HG03565 (cell line): ENCODE measurements around the gene ADTRP.

ENCODE experiments used
- ATAC-seq: cut with Tn5 transposase; IDR thresholded peaks from one replicate; pipeline ENCODE4 v1.9.1; 2021; ENCODE audit warnings: mild to moderate bottlenecking, moderate library complexity; ENCODE audit not compliant: unreplicated experiment

ADTRP gene, protein sequence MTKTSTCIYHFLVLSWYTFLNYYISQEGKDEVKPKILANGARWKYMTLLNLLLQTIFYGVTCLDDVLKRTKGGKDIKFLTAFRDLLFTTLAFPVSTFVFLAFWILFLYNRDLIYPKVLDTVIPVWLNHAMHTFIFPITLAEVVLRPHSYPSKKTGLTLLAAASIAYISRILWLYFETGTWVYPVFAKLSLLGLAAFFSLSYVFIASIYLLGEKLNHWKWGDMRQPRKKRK

DNA sequence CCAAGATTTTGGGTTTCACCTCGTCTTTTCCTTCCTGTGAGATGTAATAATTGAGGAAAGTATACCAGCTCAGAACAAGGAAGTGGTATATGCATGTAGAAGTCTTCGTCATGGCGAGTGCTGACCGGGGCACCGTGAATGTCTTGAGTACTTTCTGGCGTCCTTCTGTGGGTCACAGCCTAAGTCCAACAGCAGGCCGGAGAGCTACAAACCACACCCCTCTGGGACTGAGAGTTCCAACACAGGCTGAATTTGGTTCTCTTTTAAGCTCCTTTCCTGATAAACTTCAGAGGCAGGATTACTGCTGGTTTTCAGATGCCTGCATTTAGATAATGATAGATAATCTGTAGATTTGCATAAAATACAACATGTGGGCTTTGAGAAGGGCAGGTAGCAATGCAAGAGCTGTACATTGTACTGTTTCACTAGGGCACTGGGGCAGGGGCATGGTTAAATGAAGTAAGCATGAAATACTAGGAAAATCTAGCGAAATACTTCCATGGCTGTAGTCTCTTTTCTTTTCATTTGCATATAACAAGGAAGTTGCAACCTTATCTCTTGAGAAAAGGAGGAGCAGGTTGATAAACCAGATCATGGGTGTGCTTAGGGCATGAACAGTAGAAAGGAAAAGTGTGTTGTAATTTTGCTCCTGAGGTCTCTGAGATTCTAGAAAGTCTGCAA lies at the start of gene ADTRP:
Gene ADTRP, minus strand, starts transcription at position 156 of the 681 bp plus-strand sequence. Its CDS starts 44 bp downstream, at position 112.
- no peak for ATAC-seq

DNA sequence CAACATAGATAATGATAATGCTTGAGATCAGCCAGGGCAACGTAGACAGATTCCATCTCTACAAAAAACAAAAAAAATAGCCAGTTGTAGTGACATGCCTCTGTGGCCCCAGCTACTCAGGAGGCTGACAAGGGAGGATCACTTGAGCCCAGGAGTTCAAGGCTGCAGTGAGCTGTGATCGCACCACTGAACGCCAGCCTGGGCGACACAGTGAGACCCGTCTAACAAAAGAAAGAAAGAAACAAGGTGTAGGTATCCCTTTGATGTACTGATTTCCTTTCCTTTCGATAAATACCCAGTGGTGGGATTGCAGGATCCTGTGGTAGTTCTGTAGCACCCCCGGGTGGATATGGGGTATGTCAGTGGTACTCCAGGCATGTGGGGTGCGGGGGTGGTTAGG lies 48.2 kb upstream of the ADTRP start:
- ATAC-seq, result no peak

DNA sequence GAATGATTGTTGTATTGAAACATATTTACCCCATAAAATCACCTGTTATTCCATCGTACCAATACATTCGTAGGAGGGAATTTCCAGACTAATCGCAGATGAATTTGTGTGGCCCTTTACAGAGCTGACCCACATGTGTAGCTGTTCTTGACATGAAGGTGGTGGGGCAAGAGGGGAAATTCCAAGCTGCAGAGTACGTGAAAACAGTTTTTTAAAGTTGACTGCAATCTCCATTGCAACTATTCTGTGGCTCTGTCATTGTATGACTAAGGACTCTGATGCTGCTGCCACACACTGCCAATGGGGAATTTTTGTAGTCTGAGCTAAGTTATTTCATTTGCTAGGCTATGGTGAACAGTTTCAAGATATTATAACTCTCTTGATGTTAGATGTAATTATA lies 46.4 kb upstream of the ADTRP start:
- ATAC-seq, result peak; percentile 68

DNA sequence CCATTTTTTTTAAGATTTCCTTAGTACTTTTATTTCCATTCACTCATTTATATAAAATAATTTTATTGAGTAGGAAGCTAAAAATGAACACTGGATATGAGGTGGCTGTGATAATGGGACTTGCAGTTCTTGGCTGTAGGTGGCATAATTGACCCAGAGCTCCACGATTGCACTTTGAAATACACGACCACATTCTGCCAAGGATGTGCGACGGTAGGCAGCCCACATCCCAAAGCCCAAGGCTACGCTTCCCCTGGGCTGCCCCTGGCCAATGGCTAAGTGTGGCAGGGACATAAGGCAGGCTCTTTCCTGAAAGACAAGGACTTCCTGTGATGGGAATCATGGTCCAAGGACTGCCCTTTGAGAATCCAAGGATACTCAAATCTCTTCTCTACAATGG lies 43.7 kb upstream of the ADTRP start:
- ATAC-seq, result no peak

DNA sequence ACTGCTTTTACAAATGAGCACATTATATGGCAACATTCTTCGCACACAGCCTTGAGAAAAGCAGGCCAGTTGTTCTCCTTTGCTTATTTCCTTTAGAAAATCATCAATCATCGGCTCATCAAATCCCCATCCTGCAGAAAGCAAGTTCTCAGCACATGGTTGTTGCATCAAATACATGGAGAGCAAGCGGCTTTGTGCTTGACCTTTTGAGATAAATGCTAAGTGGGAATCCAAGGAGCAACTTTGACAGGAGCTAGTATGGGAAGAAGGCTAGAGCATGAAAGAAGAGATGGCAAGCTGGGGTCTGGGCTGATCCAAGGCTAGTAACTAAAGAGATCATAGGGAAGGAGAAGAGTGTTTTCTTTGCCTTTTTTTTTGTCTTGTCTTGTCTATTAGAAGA lies 43.2 kb upstream of the ADTRP start:
- ATAC-seq, result no peak

DNA sequence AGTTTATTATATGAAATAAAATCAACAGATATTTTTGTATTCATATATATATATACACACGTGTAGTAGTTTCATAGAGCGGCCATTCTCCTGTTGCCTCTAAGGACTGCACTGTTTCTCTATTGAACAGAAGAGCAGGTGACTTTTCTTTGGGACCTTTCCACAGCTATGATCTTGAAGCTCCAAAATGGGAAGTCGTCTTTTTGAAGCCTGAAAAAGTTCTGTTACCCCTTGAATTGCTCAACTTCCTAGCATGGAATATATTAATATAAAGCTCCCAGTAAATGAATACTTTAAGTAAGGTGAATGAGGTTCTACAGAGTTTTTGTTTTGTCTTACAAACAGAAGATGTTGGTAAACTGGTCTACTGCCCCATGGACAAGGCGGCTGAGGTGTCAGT lies 42.2 kb upstream of the ADTRP start:
- no peak for ATAC-seq

DNA sequence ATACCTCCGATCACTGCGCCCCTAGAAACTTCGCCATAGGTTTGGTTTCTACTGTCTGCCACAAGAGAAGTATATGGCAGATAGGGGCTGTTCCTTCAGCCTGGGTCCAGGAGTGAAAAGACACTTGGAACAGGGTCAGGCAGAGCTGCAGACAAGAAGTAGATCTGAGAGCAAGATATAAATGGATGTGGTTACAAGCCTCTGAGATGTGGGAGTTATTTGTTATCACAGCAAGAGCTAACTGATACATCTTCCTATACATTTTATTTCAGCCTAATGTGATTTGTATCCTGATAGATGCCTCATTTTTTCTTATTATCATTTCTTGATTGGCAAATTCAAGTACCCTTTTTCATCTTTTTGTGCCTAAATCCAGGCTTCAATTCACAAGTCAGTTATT lies 40.9 kb upstream of the ADTRP start:
- ATAC-seq, result no peak

DNA sequence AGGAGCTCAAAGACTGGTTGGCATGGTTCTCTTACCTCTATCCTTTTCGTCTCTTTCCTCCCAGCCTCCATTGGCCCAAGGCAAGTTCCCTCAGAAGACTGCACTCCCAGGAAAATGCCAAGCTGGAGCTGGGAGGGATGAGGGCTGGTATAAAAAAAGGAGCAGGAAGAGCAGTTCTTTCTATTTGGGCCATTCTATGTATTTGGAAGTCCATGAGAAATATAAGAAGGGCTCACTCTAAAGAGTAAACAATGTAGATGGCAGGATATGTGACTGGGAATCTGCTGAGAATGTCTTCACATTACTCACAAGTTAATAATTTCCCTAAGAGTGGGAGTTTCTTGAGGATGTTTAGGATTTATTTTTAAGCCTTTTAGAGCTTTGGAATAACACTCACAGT lies 36.6 kb upstream of the ADTRP start:
- ATAC-seq, result no peak

DNA sequence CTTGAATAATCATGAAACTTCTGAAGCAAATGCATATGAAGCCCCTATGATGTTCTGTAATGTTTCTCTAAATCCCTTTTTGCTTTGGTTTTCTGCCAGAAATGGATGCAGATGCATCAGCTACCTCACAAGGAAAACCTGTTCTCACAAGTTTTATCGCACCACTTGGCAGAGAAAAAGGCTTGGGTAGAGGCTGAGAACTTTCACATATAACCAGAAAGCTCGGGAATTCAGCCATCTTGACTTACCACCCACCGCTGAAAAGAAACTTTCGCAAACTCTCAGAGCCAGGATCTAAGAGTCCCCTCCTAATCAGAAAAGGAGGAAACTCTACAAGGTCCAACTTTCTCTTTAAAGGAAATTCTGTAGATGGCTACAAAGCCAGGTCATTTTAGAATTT lies 36.2 kb upstream of the ADTRP start:
- no peak for ATAC-seq

DNA sequence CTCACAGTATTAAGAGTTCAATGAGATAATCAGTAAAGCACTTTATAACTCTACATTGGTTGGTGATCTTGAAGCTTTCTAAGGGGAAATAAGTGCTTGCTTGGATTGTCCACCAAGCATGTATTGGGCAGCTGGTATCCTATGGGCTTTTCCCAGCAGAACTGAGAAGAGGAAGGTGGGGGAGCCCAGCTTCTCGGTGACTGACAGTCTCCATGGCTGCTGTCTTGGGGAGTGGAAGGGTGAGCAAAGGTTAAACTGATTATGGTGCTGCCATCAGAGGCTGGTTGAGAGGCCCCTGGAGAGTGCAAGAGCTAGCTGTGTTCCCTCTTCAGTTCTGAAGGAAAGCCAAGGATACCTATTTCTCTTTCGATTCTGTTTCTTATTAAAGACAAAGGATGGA lies 35.5 kb upstream of the ADTRP start:
- no peak for ATAC-seq

DNA sequence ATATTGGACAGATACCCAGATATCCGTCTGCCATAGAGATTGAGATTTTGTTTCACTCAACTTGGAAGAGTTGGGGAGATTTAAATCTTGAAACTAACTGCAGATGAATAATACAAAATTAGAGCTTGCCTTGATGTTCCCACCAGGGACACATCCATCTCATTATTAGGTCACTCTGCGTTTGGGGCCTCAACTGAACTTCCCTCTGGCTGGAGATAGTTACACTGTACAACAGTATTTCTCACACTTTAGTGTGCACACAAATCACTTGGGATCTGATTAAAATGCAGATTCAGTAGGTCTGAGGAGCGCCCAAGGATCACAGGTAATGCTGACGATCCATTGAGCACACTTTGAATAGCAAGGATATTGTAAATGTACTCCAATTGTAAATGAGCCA lies 35.0 kb upstream of the ADTRP start:
- no peak for ATAC-seq

DNA sequence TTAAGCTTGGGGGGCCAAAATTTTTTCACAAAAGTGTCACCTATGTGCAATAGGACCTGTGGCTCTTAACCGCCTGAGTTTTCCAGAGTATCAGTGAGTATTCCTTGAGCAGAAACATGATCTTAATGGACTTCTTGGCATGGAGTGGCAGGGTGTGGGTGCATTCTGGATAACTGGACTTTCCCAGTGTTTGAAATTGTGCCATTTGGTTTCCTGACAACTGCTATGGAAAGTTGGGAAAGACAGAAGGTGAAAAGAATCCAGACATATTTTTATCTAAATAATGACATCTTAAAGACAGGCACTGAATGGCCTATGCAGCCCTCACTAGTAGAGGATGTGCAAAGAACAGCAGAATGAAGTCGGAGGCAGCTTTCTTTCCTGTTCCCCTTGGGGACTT lies 34.3 kb upstream of the ADTRP start:
- no peak for ATAC-seq

DNA sequence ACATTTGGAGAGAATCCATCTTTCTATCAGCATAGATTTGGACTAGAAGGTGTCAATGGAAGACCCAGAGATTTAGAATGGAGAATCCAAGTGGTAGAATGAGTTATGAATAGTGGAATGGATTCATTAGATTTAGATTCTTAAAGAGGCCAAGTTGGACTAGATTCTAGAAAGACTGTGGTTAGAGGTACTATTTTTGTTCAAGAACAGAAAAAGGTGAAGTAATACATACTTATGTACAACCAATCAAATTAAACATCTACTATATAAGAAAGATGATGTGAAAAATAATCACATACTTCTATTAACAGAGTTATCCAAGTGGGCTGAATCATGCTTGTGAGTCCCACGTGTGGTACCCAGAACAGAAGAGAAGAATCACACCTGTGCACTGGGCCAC lies 33.8 kb upstream of the ADTRP start:
- no peak for ATAC-seq

DNA sequence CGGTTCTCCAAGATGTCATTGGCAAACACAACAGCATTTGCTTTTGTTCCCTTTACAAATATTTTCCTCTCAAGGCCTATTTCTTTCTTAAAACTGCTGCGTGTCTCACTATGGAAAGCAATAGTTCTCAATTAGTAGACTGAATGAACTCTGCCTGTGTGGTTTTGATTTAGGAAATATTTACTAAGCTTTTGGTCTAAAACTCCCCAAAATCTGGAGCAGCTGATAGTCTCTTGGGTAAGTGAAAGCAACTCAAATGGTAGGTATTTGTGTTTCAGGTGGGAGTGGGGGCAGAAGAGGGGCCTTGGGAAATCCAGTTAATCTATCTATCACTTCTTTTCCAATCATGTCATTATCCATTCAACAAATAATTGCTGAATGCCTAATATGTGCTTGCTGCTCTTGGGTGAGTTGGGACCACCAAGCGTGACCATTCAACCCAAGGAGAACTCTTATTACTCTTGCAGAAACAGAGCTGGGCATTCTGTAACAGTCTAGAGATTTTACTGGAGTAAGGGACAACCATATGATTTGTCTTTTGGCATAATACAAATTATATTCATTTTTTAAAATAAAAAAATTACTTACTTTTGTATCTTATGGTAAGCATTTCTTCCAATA lies 33.2 kb upstream of the ADTRP start:
- no peak for ATAC-seq

DNA sequence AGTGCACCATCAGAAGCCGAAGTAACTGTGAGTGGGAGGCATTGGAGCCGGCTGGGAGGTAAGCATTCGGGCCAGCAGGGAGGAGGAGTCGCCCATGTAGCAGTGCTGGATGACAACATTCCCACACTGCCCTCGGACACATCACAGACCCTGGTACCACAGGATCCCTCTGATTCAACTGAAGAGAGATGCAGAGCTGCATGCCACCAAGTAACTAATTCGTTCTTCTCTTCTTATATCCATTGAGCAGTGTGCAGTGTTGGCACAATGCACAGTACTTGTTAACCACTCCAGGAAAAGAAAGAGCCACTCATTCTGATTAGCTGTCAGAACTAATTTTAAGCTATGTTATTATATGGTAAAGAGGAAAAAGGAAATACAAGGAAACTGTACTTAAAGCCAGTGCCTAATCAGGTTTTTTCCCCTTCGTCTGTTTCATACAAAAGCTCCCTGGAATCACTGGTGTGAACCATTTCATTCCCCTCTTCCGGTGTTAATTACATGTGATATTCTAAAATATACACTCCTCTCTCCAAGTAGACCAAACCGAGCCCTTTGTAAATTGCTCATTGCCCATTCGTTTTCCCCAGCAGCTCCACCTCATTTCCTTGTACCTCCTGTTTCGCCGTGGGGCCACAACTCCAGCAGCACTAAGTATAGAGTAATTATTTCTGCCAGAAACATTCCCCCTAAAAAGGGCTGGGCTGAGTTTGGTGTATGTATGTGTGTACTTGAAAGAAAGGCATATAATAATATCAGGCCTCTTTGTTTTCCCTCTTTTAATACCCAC lies 32.4 kb upstream of the ADTRP start:
- no peak for ATAC-seq

DNA sequence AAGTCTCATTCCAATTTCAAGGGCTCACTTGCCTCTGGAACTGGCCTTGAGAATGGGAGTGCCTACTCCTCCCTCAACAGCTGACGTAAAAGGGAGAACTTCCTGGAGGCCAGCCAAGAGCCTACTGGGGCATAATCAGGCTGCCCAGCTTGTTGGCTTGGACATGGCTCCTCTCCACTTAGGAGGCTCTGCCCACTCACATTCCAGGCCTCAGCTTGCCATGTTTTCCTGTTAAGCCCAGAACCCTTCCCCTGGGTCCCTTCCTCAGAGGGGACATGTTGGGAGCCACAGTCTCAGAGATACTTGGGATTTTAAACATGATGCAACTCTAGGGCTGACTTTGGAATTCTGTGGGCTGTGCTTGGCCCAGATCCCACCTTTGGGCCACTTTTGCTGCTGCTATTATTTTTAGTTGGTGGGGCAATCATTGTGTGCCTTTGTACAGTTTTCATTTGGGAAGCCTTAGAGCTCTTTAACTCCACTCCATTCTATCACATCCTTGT lies 31.5 kb upstream of the ADTRP start:
- no peak for ATAC-seq

DNA sequence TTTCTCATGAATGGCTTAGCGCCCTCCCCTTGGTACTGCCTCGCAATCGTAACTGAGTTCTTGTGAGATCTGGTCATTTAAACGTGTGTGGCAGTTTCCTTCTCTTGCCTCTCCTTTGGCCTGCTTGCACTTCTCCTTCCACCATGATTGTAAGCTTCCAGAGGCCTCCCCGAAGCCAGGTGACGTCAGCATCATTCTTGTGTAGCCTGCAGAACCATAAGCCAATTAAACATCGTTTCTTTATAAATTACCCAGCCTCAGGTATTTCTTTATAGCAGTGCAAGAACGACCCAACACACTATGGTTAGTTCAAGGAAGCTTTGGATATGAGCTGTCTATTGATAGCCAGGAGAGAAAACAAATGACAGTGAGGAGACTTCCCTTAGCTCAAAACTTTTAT lies 29.5 kb upstream of the ADTRP start:
- no peak for ATAC-seq

DNA sequence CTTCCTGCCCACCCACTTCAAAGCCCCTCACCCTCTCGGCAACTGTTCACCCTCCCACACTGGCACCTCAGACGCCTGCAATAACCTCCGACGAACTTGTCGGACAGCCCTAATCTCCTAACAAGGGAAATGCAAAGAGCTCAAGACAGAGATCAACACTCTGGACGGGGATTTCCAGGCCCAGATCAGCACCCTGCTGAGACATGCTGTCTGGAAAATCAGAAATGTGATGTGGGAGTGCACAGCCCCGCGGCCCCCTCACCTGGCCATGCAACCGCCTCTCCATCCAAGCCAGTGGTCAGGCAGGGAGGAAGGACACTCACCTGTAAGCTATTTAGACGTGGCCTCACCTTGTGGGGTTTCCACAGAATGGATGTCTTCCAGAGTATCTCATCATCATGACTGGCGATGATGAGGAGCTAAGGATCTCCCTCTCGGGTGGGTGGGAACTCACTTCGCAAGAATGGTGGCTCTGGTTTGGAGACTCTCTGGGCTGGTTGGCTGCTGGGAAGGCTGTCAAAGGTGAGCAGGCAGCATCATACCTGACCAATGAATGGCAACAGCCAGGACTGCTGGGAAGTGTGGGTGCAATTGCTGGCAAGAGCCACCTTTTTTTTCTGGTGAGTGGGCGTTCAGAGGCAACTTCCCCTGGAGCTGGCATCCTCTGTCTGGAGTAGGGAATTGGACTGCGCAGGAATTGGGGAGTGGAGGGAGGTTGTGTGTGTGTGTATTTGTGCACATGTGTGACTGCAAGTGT lies 28.1 kb upstream of the ADTRP start:
- ATAC-seq, result no peak

DNA sequence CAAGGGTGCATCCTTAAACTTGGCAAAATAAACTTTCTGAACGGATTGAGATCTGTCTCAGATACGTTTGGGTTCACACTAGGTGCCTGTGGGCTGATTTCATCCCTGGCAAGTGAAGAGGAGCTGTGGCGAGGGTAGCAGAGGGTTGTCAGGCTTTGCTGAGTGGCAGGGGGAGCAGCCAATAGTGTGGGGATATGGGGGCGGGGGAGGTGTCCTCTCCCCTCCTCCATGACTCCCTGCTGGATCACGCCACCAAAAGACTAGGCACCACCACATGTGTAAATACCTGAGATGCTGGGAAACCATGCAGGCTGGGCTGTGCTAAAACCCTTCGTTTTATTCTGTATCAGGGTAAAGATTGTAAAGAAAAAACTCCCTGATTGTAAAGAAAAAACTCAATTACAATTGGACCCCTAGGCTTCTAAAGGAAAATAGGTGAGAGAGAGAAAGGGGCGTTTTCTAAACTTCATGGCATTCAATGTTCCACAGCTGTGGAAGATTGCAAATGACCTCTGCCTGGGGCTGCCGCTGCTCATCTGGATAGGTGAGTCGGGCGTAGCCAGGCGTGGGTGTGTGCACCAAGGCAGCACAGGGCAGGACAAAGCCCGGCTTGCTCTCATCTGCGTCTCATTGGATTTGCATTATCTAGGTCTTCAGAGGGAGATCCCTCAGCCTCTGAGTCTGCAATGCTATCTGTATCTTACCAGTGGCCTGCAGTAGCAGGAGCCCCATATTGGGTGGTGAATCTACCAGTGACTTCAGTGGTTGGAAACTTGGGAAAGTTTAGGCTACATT lies 26.9 kb upstream of the ADTRP start:
- no peak for ATAC-seq

DNA sequence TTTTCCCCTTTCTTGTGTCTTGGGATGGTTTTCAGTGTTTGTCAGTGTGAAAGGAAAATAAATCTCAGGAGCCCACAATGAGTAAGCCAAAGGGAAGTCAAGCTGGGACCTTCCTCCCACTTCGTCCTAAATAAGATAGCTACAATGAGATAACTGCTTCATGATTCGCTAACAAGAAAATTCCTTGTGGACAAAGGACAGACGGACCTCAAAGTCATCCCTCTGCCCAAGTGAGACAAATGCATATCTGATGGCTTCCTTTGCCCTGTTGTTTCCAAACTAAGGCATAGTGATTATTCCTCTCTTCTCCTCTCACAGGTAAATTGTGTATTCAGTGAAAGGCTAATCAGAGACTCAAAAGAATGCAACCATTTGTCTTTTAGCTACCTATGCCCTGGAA lies 26.1 kb upstream of the ADTRP start:
- no peak for ATAC-seq
